ENCODE results near the gene OR5K2. TPM values are rescaled to one million over a fixed set of nuclear protein-coding genes. Genes with fewer than 3 reads are reported as not detected.

OR5K2 gene
- total RNA-seq, 2 donors from 2014 or later: not detected

- H3K9ac ChIP-seq (ENCODE audit: low read depth in 2 of 2, low read length in 2 of 2): no peak overlapping the region
- H3K4me1 ChIP-seq: no peaks in the 10 kb centered on the region
- H3K27me3 ChIP-seq: no peaks in the 10 kb centered on the region
- no peaks in the 10 kb centered on the region for H3K9me3 ChIP-seq
- H3K36me3 ChIP-seq: no peaks in the 10 kb centered on the region
- intact Hi-C loops (cut with DNase I): no loop called here
- H3K4me3 ChIP-seq: no peak overlapping the region
- TF ChIP-seq CTCF (IDR thresholded peaks at IDR 0.05): no peak
- no peak overlapping the region for H3K27ac ChIP-seq
- no peak for DNase-seq
Observed at GRCh38 chr3:98500019-98500418, 2.5 kb downstream of the OR5K2 start.

GRCh38 chr3:98501270-98501669 lies 3.8 kb downstream of the OR5K2 start:
- H3K4me1 ChIP-seq: no peaks in the 10 kb centered on the region
- no peaks in the 10 kb centered on the region for H3K27me3 ChIP-seq
- H3K9ac ChIP-seq (ENCODE audit: low read depth in 2 of 2, low read length in 2 of 2): no peak overlapping the region
- H3K4me3 ChIP-seq: no peak overlapping the region
- no peak for TF ChIP-seq CTCF (IDR thresholded peaks at IDR 0.05)
- intact Hi-C loops (cut with DNase I): no loop called here
- H3K36me3 ChIP-seq: no peaks in the 10 kb centered on the region
- no peak for DNase-seq
- H3K9me3 ChIP-seq: no peaks in the 10 kb centered on the region
- no peak overlapping the region for H3K27ac ChIP-seq

GRCh38 chr3:98501863-98502576 lies 4.5 kb downstream of the OR5K2 start:
- intact Hi-C loops (cut with DNase I): no loop called here
- no peaks in the 10 kb centered on the region for H3K9me3 ChIP-seq
- H3K4me1 ChIP-seq: no peaks in the 10 kb centered on the region
- no peaks in the 10 kb centered on the region for H3K27me3 ChIP-seq
- H3K4me3 ChIP-seq: no peak overlapping the region
- no peak overlapping the region for H3K9ac ChIP-seq (ENCODE audit: low read depth in 2 of 2, low read length in 2 of 2)
- no peak overlapping the region for H3K27ac ChIP-seq
- H3K36me3 ChIP-seq: no peaks in the 10 kb centered on the region
- no peak for TF ChIP-seq CTCF (IDR thresholded peaks at IDR 0.05)
- no peak for DNase-seq

- no peak for DNase-seq
- Histone ChIP-seq H3K36me3 (no peaks in the 10 kb centered on the region), H3K9me3 (no peaks in the 10 kb centered on the region), H3K4me3 (no peak overlapping the region), H3K4me1 (no peaks in the 10 kb centered on the region), H3K27me3 (no peaks in the 10 kb centered on the region), H3K27ac (no peak overlapping the region), H3K9ac (ENCODE audit: low read depth in 2 of 2, low read length in 2 of 2) (no peak overlapping the region)
- no peak for TF ChIP-seq CTCF (IDR thresholded peaks at IDR 0.05)
- intact Hi-C loops (cut with DNase I): no loop called here
Observed at GRCh38 chr3:98504539-98504938, 7.1 kb downstream of the OR5K2 start.

GRCh38 chr3:98508582-98508981 lies 11.1 kb downstream of the OR5K2 start:
- TF ChIP-seq CTCF (IDR thresholded peaks at IDR 0.05): no peak
- no peaks in the 10 kb centered on the region for H3K27me3 ChIP-seq
- intact Hi-C loops (cut with DNase I): no loop called here
- DNase-seq: no peak
- H3K27ac ChIP-seq: no peak overlapping the region
- no peak overlapping the region for H3K4me3 ChIP-seq
- H3K36me3 ChIP-seq: no peaks in the 10 kb centered on the region
- no peaks in the 10 kb centered on the region for H3K4me1 ChIP-seq
- H3K9ac ChIP-seq (ENCODE audit: low read depth in 2 of 2, low read length in 2 of 2): no peak overlapping the region
- H3K9me3 ChIP-seq: no peaks in the 10 kb centered on the region

All from colonic mucosa (tissue), 4 donors.